ENCODE data around the gene TRIM52. TPM values are rescaled to one million over a fixed set of nuclear protein-coding genes. Genes with fewer than 3 reads are reported as not detected.

TRIM52 gene
- total and polyA plus RNA-seq, 9 of the 15 experiments (the other 6 are each of a cell fraction or from before 2014, with no cell fraction given): 3.3 to 21.9 (median 13.5) TPM

DNA sequence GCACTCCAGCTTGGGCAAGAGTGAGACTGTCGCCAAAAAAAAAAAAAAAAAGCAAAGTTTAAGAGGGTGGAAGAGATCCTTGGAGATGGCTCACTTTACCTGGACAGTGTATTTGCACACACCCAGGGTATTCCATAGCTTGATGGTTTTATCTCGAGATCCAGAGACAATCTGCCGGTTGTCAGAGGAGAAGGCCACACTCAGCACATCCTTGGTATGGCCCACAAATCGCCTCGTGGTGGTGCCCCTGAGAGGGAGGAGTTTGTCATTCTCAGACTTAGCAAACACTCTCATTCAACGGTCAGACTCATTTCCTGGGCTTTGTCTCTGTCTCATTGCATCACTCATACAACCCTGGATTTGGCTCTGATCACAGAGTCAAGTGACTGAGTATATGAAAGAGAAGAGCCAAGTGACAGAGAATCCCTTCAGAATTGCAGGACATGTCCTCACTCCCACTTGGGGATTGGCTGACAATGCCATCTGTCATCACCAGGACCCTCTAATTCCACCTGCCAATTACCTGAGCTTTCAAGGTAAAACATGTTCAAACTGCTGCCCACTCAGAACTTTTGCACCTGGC lies 19.5 kb downstream of the TRIM52 start (continued):
- TF ChIP-seq, protein P1, sequence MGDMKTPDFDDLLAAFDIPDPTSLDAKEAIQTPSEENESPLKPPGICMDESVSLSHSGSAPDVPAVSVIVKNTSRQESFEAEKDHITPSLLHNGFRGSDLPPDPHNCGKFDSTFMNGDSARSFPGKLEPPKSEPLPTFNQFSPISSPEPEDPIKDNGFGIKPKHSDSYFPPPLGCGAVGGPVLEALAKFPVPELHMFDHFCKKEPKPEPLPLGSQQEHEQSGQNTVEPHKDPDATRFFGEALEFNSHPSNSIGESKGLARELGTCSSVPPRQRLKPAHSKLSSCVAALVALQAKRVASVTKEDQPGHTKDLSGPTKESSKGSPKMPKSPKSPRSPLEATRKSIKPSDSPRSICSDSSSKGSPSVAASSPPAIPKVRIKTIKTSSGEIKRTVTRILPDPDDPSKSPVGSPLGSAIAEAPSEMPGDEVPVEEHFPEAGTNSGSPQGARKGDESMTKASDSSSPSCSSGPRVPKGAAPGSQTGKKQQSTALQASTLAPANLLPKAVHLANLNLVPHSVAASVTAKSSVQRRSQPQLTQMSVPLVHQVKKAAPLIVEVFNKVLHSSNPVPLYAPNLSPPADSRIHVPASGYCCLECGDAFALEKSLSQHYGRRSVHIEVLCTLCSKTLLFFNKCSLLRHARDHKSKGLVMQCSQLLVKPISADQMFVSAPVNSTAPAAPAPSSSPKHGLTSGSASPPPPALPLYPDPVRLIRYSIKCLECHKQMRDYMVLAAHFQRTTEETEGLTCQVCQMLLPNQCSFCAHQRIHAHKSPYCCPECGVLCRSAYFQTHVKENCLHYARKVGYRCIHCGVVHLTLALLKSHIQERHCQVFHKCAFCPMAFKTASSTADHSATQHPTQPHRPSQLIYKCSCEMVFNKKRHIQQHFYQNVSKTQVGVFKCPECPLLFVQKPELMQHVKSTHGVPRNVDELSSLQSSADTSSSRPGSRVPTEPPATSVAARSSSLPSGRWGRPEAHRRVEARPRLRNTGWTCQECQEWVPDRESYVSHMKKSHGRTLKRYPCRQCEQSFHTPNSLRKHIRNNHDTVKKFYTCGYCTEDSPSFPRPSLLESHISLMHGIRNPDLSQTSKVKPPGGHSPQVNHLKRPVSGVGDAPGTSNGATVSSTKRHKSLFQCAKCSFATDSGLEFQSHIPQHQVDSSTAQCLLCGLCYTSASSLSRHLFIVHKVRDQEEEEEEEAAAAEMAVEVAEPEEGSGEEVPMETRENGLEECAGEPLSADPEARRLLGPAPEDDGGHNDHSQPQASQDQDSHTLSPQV (IDR thresholded peaks at IDR 0.05): 0 out of 2 replicates have a peak, but pooled peaks have one; percentile 37
- TF ChIP-seq DPF2 (IDR thresholded peaks at IDR 0.05) (0 out of 2 replicates have a peak, but pooled peaks have one; percentile 10), PML (IDR thresholded peaks at IDR 0.05; ENCODE audit: low read length) (no peak), RBFOX2 (IDR thresholded peaks at IDR 0.05; ENCODE audit: low read depth, low read length) (peak; percentile 58), SRSF7 (optimal IDR thresholded peaks at IDR 0.05; ENCODE audit: low read depth, low read length) (no peak), BHLHE40 (IDR thresholded peaks at IDR 0.05; ENCODE audit: low read length) (no peak), ZNF644 (tag; IDR thresholded peaks at IDR 0.05; ENCODE audit: low read depth) (no peak), ZBTB17 (CRISPR knock-in tag; IDR thresholded peaks at IDR 0.05) (no peak), ZNF408 (CRISPR knock-in tag; IDR thresholded peaks at IDR 0.05; ENCODE audit: low read depth) (no peak), MEIS2 (IDR thresholded peaks at IDR 0.05; ENCODE audit: partially characterized antibody) (peak; percentile 40), ATF7 (IDR thresholded peaks at IDR 0.05) (peak; percentile 49; the same call in 1 of the 2 replicates), ZNF589 (CRISPR knock-in tag; IDR thresholded peaks at IDR 0.05; ENCODE audit: low read depth) (no peak)
- TF ChIP-seq, protein P2, sequence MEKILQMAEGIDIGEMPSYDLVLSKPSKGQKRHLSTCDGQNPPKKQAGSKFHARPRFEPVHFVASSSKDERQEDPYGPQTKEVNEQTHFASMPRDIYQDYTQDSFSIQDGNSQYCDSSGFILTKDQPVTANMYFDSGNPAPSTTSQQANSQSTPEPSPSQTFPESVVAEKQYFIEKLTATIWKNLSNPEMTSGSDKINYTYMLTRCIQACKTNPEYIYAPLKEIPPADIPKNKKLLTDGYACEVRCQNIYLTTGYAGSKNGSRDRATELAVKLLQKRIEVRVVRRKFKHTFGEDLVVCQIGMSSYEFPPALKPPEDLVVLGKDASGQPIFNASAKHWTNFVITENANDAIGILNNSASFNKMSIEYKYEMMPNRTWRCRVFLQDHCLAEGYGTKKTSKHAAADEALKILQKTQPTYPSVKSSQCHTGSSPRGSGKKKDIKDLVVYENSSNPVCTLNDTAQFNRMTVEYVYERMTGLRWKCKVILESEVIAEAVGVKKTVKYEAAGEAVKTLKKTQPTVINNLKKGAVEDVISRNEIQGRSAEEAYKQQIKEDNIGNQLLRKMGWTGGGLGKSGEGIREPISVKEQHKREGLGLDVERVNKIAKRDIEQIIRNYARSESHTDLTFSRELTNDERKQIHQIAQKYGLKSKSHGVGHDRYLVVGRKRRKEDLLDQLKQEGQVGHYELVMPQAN (IDR thresholded peaks at IDR 0.05; ENCODE audit: borderline replicate concordance): no peak
- TF ChIP-seq, protein P3, sequence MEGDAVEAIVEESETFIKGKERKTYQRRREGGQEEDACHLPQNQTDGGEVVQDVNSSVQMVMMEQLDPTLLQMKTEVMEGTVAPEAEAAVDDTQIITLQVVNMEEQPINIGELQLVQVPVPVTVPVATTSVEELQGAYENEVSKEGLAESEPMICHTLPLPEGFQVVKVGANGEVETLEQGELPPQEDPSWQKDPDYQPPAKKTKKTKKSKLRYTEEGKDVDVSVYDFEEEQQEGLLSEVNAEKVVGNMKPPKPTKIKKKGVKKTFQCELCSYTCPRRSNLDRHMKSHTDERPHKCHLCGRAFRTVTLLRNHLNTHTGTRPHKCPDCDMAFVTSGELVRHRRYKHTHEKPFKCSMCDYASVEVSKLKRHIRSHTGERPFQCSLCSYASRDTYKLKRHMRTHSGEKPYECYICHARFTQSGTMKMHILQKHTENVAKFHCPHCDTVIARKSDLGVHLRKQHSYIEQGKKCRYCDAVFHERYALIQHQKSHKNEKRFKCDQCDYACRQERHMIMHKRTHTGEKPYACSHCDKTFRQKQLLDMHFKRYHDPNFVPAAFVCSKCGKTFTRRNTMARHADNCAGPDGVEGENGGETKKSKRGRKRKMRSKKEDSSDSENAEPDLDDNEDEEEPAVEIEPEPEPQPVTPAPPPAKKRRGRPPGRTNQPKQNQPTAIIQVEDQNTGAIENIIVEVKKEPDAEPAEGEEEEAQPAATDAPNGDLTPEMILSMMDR (IDR thresholded peaks at IDR 0.05 in 2 of 3, conservative IDR thresholded peaks at IDR 0.05 in 1 of 3; ENCODE audit: insufficient read depth in 2 of 3, low read depth in 1 of 3, low read length in 3 of 3): no peak
- TF ChIP-seq, protein P4, sequence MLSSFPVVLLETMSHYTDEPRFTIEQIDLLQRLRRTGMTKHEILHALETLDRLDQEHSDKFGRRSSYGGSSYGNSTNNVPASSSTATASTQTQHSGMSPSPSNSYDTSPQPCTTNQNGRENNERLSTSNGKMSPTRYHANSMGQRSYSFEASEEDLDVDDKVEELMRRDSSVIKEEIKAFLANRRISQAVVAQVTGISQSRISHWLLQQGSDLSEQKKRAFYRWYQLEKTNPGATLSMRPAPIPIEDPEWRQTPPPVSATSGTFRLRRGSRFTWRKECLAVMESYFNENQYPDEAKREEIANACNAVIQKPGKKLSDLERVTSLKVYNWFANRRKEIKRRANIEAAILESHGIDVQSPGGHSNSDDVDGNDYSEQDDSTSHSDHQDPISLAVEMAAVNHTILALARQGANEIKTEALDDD (IDR thresholded peaks at IDR 0.05): no peak
- TF ChIP-seq, protein P5, sequence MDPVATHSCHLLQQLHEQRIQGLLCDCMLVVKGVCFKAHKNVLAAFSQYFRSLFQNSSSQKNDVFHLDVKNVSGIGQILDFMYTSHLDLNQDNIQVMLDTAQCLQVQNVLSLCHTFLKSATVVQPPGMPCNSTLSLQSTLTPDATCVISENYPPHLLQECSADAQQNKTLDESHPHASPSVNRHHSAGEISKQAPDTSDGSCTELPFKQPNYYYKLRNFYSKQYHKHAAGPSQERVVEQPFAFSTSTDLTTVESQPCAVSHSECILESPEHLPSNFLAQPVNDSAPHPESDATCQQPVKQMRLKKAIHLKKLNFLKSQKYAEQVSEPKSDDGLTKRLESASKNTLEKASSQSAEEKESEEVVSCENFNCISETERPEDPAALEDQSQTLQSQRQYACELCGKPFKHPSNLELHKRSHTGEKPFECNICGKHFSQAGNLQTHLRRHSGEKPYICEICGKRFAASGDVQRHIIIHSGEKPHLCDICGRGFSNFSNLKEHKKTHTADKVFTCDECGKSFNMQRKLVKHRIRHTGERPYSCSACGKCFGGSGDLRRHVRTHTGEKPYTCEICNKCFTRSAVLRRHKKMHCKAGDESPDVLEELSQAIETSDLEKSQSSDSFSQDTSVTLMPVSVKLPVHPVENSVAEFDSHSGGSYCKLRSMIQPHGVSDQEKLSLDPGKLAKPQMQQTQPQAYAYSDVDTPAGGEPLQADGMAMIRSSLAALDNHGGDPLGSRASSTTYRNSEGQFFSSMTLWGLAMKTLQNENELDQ (CRISPR knock-in tag; IDR thresholded peaks at IDR 0.05; ENCODE audit: borderline replicate concordance): no peak
